GDM1 (cell line): Measurements from ENCODE around the gene KIF26B.
"Not testable (repeated sequence)": the region's sequence is repeated elsewhere in the genome, so short reads cannot be mapped to it uniquely, and the experiment has no call there.

Experiments
- DNase-seq: peaks from one replicate; lab custom pipeline; 2025; lab: John Stamatoyannopoulos, UW

KIF26B gene

DNA sequence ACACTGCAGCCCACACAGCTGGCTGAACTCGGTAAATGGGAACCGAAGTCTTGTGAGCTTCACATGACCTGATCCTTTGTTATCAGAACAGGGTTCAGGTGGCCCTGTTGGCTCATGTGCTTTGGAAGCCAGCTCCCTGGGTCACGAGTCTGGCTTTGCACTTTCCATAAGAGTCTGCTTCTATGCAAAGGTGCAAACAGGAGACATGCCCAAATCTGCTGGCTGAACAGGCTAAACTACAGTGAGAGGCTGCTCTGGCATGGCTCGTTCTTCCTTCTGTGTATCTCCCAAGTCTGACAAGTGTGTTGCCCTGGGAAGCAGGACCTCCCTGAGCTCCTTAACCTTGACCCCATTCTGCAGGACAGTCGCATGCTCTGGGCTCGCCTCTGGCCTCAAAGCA lies 549.6 kb downstream of the KIF26B start:
- no peak for DNase-seq

DNA sequence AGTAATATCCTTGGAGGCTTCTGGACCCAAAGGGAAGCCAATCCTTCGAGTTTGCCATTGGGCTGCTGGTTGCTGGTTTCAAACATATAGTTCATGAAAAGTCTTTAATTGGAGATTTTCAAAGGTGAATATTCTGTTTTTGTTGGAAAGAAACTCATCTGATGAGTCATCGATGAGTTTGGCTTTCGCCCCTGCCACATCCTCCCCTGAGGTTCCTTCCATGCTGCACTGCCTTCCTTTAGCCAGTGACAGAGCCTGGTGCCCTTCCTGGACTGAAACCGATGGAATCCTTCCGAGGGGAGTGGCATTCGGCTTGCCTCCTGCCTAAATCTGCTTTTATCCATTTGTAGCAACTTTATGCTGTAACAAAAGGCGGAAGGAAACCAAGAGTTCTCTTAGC lies 550.0 kb downstream of the KIF26B start:
- no peak for DNase-seq

DNA sequence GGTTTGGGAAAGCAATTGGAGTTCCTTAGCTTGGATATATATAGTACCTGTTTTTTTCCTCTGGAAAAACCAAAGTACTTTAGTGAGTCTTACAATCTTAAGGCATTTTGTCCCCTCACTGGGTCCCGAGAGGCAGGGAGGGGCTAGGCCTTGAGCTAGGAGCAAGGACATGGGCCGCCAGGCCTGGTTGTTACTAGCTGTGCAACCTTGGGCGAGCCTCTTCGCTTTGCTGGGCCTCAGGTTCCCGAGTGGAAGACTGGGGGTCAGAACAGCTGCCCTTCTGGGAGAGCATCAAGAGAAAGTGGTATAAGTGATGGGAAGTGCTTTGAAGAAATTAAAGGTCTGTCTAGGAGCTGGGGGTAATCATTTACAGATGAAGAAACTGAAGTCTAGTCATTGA lies 553.2 kb downstream of the KIF26B start:
- DNase-seq: no peak

DNA sequence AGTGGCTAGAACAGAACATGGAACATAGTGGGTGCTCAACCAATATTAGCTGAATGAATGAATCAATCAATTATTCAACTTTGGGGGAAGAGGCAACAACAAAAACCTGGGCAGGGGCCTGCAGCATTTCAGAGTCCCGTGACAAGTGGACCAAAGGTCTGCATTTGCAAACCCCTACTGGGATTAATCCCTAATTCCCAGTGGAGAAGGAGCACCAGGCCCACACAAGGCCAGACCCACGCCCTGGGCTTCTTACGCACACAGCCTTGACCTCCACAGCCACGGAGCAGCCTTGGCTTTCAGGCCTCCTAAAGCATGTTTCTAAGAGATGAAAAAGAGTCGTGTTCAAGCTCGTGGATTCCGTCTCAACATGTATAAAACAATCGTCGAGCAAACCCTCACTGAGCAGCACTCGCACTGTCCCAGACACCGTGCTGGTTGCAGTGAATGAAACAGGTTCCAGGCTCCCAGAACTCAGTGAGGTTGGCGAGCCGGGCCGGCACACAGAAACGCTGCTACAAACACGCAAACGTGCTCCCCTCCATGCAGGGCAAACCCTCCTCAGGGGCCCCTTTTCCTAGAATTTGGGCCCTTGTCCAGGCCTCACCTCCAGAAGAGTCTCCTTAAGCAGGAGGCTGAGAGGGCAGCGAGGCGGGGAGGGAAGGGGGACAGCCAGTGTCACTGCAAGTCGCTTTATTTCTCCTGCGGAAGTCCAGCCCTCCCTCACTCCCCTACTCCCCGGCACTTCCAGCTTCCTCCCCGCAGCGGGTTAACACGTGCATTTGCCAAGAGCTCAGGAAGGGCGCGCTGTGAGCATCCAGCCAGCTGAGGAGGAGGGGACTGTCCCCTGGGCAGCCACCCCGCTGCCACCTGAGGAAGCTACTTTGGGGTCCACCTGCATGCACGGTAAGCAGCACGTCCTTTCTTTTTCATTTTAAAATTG lies 556.4 kb downstream of the KIF26B start:
- DNase-seq: no peak

DNA sequence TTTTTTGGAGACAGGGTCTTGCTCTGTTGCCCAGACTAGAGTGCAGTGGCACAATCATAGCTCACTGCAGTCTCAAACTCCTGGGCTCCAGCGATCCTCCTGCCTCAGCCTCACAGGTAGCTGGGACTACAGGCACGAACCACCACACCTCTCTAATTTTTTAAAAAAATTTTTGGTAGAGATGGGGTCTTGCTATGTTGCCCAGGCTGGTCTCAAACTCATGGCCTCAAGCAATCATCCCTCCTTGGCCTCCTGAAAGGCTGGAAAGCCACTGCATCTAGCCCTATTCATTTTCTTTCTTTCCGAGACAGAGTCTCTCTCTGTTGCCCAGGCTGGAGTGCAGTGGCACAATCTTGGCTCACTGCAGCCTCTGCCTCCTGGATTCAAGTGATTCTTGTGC lies 559.2 kb downstream of the KIF26B start:
- not testable (repeated sequence) for DNase-seq

DNA sequence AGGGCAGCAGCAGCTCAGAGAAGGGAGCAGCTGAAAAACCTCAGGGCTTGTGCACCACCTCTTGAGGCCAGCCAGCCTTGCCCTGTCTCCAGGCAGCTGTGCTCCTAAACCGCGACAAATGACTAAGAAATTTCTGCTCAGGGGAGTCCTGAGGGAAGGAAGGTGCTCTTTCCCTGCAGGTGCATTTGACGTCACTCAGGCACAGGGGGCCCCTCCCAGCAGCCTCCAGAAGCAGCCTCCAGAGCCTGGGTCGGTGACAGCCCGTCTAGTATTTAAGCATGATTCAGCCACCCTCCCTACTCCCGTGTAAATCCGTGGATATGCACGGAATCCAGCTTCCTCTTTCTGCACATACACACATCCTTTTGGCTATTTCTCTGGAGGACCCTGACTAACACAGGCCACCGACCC lies 560.5 kb downstream of the KIF26B start:
- DNase-seq: no peak

DNA sequence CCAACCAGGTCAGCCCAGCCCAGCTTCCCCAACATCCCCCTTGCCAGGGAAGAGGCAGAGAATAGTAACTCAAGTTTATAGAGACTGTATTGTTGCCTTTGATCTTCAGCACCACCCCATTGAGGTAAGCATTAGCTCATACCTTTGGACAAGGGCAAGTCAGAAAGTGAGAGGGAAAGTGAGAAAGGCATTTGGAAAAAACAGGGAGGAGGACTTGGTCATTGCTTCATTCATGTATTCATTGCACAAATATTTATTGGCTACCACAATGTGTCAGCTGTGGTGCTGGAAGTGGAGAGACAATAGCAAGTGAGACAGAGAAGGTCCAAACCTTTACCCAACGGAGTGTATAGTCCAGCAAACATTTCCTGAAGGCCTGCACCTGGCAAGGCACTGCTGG lies 561.2 kb downstream of the KIF26B start:
- DNase-seq: no peak

DNA sequence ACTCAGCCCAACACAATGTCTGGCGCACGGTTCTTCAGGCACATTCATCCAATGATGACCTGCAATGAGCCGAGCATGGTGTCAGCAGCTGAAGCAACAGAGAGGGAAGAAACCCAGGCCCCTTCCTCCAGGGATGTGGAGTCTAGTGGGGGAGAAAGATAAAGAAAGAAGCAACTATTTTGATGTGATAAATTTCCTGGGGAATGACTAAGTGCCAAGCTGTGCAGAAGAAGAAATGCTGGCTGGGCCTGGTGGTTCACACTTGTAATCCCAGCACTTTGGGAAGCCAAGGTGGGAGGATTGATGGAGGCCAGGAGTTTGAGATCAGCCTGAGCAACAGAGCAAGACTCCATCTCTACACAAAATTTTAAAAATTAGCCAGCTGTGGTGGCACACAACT lies 561.8 kb downstream of the KIF26B start:
- no peak for DNase-seq

DNA sequence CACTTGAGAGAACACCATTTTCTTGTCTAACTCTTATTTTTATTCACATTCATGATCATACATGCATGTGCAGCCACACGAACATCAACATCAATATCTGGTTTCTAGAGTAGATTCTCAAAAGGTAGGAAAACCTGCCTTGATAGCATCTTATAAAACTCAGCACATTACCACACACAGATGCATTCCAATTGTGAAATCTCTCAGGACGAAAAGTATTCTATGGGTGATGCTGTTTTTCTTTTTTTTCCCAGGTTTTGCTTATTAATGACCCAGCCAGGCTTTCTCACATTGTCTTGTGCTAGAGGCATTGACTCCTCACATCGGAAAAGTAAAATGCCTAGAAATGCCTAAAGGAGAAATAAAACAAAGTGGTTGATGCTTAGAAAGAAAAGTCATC lies 562.8 kb downstream of the KIF26B start:
- no peak for DNase-seq

DNA sequence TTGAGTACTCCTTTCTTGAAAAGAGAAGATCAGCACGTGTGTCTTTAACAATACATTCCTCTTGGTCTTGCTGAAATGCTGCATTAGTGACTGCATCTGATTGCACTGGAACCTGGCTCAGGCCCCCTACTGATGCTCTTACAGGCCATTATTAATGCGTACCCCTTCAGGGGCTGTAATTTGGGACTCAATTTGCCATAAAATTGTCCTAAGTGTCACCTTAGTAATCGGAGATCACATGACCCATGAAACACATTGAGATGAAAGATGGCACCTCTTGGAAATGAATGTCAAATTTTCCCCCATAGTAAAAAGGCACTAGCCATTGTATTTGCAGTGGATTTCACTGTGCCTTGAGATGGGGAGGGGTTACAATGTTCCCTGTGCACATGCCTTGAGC lies 563.3 kb downstream of the KIF26B start:
- no peak for DNase-seq

DNA sequence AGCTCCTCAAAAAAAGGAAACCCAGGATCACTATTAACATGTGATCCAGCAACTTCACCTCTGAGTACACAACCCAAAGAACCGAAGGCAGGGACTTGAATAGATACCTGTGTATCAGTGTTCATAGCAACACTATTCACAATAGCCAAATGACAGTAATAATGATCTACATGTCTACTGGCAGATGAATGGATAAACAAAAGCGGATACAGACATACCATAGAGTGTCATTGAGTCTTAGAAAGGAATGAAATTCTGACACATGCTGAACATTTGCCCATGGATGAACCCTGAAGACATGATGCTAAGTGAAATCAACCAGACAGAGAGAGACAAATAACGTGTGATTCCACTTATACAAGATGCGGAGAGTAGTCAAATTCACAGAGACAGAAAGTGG lies 564.2 kb downstream of the KIF26B start:
- no peak for DNase-seq

DNA sequence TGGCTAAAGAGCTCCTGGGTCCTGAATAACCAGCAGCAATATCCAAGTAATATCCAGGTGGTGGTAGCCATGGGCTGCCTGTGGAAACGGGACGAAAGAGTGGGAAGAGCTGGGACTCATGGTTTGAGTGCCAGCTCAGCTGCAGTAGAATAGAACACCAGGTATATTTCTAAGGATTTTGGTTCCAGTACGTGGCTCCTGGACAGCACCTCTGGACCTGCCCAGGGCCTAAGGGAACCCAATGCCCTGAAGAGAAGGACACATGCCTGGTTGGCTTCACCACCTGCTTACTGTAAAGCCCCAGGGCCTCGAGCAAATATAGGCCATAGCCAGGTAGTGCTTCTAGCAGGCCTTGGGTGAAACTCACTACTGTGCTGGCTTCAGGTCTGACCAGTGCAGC lies 566.7 kb downstream of the KIF26B start:
- DNase-seq: no peak

DNA sequence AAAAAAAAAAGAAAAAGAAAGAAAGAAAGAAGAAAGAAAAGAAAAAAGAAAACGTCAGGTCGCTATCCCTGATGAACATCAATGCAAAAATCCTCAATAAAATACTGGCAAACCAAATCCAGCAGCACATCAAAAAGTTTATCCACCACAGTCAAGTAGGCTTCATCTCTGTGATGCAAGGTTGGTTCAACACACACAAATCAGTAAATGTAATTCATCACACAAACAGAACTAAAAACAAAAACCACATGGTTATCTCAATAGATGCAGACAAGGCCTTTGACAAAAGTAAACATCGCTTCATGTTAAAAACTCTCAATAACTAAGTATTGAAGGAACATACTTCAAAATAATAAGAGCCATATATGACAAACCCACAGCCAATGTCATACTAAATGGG lies 573.2 kb downstream of the KIF26B start:
- not testable (repeated sequence) for DNase-seq

DNA sequence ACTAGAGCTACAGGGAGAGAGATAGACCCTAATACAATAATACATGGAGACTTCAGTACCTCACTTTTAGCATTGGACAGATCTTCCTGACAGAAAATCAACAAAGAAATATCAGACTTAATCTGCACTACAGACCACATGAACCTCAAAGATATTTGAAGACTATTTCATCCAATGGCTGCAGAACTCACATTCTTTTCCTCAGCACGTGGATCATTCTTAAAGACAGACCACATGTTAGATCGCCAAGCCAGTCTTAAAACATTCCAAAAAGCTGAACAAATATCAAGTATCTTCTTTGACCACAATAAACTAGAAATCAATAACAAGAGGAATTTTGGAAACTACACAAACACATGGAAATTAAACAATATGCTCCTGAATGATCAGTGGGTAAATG lies 576.0 kb downstream of the KIF26B start:
- no peak for DNase-seq

DNA sequence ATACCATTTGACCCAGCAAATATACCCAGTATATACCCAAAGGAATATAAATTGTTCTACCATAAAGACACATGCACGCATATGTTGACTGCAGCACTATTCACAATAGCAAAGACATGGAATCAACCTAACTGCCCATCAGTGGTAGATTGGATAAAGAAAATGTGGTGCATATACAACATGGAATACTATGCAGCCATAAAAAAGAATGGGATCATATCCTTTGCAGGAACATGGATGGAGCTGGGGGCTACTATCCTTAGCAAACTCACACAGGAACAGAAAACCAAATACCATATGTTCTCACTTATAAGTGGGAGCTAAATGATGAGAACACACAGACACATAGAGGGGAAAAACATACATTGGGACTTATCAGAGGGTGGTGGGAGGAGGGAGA lies 585.6 kb downstream of the KIF26B start:
- not testable (repeated sequence) for DNase-seq

DNA sequence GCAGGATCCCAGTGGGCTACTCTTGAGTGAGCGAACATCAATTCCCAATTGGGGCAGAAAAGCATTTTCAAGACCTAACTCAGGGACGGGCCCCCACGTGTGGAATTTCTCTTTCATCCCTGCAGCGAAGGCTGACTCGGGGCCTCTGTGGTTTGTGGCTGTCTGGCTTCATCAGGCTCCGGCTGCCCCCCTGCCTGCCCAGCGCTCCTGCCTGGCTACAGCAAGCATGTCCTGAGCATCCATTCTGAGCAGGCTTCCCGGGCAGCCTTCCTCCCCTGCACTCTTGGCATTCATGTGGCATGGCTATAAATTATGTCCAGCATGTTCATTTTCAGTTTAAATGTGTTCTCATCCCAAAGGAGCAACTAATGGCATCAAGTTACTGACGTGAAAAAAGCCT lies 588.1 kb downstream of the KIF26B start:
- no peak for DNase-seq

DNA sequence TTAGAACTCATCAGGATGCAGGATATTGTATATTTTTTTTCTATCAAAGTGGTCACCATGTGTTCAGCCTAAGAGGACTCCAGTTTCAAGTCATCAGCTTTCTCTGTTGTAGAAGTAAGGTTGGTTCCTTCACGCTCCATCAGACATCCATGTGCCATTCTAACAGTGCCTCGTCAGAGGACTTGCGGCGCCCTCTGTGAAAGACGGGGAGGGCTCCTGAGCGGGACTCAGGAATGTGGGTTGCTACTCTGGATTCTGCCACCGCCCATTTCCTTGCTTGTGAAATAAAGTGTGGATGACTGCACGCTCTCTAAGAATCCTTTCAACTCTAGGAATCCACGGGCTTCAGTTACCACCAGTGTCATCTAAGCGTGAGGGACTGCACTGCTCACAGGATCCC lies 593.5 kb downstream of the KIF26B start:
- DNase-seq: no peak

DNA sequence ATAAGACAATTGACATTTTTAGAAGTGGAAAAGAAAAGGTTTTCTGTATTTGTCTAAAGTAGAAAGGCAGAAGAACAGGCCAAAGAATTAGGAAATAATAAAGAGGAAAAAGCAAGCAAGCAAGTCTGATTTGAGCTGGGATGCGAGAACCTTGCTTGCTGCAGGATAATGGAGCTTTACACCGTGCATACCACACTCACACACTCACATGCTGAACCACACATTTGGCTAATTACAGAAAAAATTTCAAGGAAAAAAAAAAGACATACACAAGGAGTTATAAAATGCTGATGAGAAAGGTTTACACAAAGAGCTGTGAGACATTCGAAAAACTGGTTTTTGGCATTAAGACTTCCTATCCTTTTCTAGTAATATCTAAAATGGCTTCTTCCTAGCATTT lies 593.9 kb downstream of the KIF26B start:
- DNase-seq: no peak

DNA sequence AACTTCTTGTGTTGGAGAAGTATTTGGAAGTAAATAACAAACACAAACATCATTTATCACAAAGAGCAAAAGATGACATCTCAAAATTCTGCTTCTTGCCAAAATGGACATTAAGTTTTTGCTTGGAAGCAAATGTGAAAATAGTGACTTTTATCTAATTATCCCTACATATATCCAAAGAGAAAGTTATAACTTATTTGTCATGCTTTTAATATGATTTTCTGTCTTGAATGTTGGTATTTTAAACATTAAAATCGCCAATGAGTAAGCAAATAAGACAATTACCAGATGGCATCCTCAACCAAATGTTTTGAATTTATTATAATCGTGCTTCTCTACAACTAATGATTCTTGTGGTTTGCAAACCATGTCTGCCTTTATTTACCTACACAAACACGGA lies 594.3 kb downstream of the KIF26B start:
- no peak for DNase-seq

DNA sequence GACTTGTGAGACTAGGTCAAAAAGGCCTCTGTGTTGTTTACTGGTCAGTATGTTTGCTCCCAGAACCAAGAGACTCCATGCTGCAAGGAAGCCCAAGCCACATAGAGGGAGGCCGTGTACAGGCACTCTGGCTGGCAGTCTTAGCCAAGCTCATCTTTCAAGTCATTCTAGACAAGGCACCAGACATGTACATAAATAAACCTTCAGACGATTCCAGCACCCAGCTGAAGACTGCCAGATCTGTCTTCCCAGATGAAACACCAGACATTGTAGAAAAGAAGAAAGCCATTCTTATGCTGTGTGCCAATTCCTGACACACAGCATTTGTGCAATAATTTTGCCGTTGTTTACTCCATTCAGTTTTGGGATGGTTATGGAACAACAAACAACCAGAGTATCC lies 595.5 kb downstream of the KIF26B start:
- no peak for DNase-seq

DNA sequence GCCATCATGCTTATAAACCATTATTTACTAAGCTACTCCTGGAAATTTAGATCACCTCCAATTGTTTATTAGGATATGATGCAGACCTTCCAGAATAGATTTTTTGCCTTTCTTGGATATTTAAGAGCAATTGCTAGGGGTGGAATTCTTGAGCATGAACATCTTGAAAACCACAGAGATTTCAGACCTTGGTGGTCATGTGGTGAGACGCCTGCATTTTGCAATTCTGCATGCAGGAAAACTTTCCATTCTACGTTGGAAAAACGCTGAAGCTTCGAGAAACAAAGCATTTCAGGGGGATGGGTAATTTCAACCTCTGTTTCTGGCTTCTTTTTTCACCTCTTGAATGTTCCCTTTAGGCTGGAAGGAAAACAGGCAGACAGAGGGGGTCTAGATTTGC lies 596.3 kb downstream of the KIF26B start:
- no peak for DNase-seq

DNA sequence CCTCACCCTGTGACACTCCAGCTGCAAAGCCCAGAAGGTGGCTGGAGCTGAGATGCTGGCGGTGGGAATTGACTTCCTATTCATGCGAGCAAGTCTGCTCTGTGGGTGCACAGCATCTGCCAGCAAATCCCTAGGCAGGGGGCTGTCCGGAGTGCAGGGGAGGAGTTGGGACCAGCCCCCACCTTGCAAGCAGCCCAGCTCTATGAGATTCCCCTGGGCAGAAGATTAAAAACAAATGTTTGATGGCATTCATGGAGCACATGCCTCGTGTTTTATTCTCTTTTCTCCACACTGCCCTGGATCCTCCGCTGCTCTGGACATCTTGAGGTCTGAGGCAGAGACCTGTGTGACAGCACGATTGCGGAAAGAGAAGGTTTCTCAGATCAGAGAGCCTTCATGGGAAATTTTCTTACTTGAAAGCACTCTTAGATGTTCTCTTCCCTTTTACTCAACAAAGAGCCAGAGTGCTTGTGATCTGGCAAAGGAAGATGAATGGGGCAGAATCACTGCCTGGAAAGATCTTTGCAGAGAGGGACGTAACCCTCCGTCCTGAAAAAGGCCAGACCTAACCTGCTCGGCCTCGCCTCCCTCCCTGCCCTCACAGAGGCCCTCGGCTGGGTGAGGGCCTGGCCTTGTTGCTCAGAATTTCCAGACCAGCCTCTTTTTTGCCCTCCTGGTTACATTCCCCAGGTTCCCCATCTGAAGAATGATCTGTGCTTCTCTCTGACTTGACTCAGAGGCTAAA lies 597.1 kb downstream of the KIF26B start:
- no peak for DNase-seq

DNA sequence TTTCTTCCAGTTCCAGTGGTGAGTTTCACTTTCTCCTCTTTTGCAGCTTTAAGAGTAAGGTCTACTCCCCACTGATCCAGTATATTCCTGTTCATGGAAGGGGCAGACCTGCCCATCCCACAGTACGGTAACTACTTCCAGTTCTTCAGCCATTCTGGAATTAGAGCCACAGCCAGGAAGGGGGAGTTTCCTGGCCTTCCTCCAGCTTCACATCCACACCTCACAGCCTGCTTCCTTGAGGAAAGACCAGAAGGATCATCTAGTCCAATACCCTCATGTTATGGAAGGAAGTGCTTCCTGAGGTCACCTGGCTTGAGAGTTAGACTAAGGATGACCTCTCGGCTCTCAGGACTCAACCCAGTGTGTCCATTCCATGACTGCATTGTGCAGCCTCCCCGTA lies 597.8 kb downstream of the KIF26B start:
- no peak for DNase-seq
